ENCODE data around the gene LCN15. TPM values are rescaled to one million over a fixed set of nuclear protein-coding genes. Genes with fewer than 3 reads are reported as not detected.

LCN15 gene
- total and polyA plus RNA-seq, 4 donors, result not detected

DNA sequence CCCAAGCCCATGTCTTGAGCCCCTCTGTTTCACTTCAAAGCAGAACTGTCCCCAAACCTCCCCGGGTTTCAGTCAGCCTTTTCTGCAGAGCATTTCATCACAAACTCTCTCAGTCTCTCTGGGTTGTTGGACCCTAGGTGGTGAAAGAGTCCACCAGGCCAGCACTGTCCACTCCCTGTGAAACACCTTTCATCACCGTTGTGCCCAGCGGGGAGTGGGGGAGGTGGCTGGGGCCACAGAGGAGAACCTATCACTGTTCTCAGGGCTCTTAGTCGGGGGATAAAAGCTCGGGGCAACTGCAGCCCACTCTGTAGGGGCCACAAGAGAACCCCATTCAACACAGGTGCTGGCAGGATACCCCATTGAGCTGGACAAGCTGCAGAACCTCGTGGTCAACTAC is 38.0 kb upstream of the LCN15 start:
- Histone ChIP-seq H3K36me3 (ENCODE audit: control insufficient read depth in 4 of 4, insufficient read depth in 3 of 4, low read depth in 1 of 4, low read length in 3 of 4) (no peaks in the 10 kb centered on the region), H3K4me1 (ENCODE audit: control insufficient read depth in 4 of 4, insufficient read depth in 4 of 4, low read length in 3 of 4) (peaks cover 16 to 35% (median 31%) of the 10 kb centered on the region in 4 donors), H3K27me3 (ENCODE audit: control insufficient read depth in 4 of 4, insufficient read depth in 4 of 4, low read length in 3 of 4) (no peaks in the 10 kb centered on the region), H3K4me3 (ENCODE audit: low read depth in 1 of 3, low read length in 3 of 3) (no peak overlapping the region), H3K9ac (ENCODE audit: low read depth in 1 of 2, low read length in 2 of 2) (no peak overlapping the region), H3K9me3 (ENCODE audit: control insufficient read depth in 4 of 4, low read length in 3 of 4) (no peaks in the 10 kb centered on the region), H3K27ac (ENCODE audit: low read depth in 1 of 2, low read length in 2 of 2) (no peak overlapping the region)
- DNase-seq (ENCODE audit: low spot score), result no peak
- 80% methylated on average over 6 of the region's 6 CpGs for WGBS
- TF ChIP-seq TAF1 (conservative IDR thresholded peaks at IDR 0.05), result no peak
- no peak for TF ChIP-seq HNF4G (IDR thresholded peaks at IDR 0.05)
- no peak for TF ChIP-seq EGR1 (IDR thresholded peaks at IDR 0.05; ENCODE audit: low read depth in 2 of 2)
- TF ChIP-seq REST (IDR thresholded peaks at IDR 0.05), result no peak
- TF ChIP-seq RXRA (IDR thresholded peaks at IDR 0.05), result no peak
- TF ChIP-seq YY1 (IDR thresholded peaks at IDR 0.05), result no peak
- no peak for TF ChIP-seq RAD21 (IDR thresholded peaks at IDR 0.05)
- TF ChIP-seq NR2F2 (IDR thresholded peaks at IDR 0.05), result no peak
- no peak for TF ChIP-seq FOXA2 (IDR thresholded peaks at IDR 0.05)
- TF ChIP-seq SP1 (IDR thresholded peaks at IDR 0.05), result no peak
- TF ChIP-seq JUND (IDR thresholded peaks at IDR 0.05), result no peak
- no peak for TF ChIP-seq FOXA1 (IDR thresholded peaks at IDR 0.05)
- no peak for TF ChIP-seq HNF4A (conservative IDR thresholded peaks at IDR 0.05)
- TF ChIP-seq, protein P1, sequence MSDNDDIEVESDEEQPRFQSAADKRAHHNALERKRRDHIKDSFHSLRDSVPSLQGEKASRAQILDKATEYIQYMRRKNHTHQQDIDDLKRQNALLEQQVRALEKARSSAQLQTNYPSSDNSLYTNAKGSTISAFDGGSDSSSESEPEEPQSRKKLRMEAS (IDR thresholded peaks at IDR 0.05), result no peak
- TF ChIP-seq, protein P2, sequence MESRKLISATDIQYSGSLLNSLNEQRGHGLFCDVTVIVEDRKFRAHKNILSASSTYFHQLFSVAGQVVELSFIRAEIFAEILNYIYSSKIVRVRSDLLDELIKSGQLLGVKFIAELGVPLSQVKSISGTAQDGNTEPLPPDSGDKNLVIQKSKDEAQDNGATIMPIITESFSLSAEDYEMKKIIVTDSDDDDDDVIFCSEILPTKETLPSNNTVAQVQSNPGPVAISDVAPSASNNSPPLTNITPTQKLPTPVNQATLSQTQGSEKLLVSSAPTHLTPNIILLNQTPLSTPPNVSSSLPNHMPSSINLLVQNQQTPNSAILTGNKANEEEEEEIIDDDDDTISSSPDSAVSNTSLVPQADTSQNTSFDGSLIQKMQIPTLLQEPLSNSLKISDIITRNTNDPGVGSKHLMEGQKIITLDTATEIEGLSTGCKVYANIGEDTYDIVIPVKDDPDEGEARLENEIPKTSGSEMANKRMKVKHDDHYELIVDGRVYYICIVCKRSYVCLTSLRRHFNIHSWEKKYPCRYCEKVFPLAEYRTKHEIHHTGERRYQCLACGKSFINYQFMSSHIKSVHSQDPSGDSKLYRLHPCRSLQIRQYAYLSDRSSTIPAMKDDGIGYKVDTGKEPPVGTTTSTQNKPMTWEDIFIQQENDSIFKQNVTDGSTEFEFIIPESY (IDR thresholded peaks at IDR 0.05), result no peak
- TF ChIP-seq, protein P3, sequence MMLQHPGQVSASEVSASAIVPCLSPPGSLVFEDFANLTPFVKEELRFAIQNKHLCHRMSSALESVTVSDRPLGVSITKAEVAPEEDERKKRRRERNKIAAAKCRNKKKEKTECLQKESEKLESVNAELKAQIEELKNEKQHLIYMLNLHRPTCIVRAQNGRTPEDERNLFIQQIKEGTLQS (IDR thresholded peaks at IDR 0.05), result no peak
- TF ChIP-seq, protein P4, sequence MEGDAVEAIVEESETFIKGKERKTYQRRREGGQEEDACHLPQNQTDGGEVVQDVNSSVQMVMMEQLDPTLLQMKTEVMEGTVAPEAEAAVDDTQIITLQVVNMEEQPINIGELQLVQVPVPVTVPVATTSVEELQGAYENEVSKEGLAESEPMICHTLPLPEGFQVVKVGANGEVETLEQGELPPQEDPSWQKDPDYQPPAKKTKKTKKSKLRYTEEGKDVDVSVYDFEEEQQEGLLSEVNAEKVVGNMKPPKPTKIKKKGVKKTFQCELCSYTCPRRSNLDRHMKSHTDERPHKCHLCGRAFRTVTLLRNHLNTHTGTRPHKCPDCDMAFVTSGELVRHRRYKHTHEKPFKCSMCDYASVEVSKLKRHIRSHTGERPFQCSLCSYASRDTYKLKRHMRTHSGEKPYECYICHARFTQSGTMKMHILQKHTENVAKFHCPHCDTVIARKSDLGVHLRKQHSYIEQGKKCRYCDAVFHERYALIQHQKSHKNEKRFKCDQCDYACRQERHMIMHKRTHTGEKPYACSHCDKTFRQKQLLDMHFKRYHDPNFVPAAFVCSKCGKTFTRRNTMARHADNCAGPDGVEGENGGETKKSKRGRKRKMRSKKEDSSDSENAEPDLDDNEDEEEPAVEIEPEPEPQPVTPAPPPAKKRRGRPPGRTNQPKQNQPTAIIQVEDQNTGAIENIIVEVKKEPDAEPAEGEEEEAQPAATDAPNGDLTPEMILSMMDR (IDR thresholded peaks at IDR 0.05; ENCODE audit: low read depth, low read length, missing input control), result no peak

Data from liver (tissue), 9 donors.